ENCODE measurements around the gene PHF2. TPM values are rescaled to one million over a fixed set of nuclear protein-coding genes. Genes with fewer than 3 reads are reported as not detected.

The PHF2 gene
- total and polyA plus RNA-seq, 2 of the 4 experiments (the other 2 are of a cell fraction) = 5.9 to 9.5 TPM

GRCh38 chr9:93678199-93679019, 102.0 kb downstream of the PHF2 start:
- Histone ChIP-seq H2BK120ac (ENCODE audit: low read depth, low read length) (no peak overlapping the region), H2AK5ac (ENCODE audit: low read depth, low read length) (no peak overlapping the region), H4K91ac (ENCODE audit: insufficient read depth, low read depth, low read length) (no peak overlapping the region), H3K14ac (replicated peaks; ENCODE audit: low read depth, low read length) (no peak overlapping the region), H3K4ac (ENCODE audit: low read depth, low read length) (no peak overlapping the region), H3K9me1 (ENCODE audit: insufficient read depth, low read length) (no peaks in the 10 kb centered on the region), H4K8ac (ENCODE audit: low read depth in 2 of 2, low read length in 2 of 2) (no peak overlapping the region), H3K23ac (ENCODE audit: low read depth, low read length) (no peak overlapping the region), H3K4me3 (ENCODE audit: insufficient read depth, low read depth, low read length) (no peak overlapping the region), H3K4me2 (ENCODE audit: low read depth, low read length) (no peak overlapping the region), H3K27ac (ENCODE audit: insufficient read depth, low read length) (no peak overlapping the region), H3K79me1 (ENCODE audit: low read depth in 1 of 2, low read length in 2 of 2) (no peaks in the 10 kb centered on the region), H4K20me1 (ENCODE audit: insufficient read depth, low read length) (no peaks in the 10 kb centered on the region; the same call in 1 of the 2 replicates), H3K36me3 (ENCODE audit: control insufficient read depth, insufficient read depth, low read length) (peaks cover 25% of the 10 kb centered on the region; the same call in 1 of the 2 replicates), H3K56ac (ENCODE audit: extremely low read depth, insufficient read depth, low read length) (no peak overlapping the region), H2BK15ac (ENCODE audit: low read depth, low read length) (no peak overlapping the region), H2AK9ac (replicated peaks; ENCODE audit: low read depth, low read length, poor library complexity) (no peak overlapping the region), H3K18ac (ENCODE audit: low read depth, low read length) (no peak overlapping the region), H3K9me3 (ENCODE audit: control insufficient read depth, insufficient read depth, low read length) (no peaks in the 10 kb centered on the region), H4K5ac (ENCODE audit: low read depth, low read length) (no peak overlapping the region), H3K9ac (ENCODE audit: low read depth, low read length) (no peak overlapping the region), H2AFZ (replicated peaks; ENCODE audit: low read length, poor library complexity) (no peak overlapping the region), H2BK20ac (ENCODE audit: low read depth, low read length) (no peak overlapping the region), H3K27me3 (ENCODE audit: control insufficient read depth, insufficient read depth, low read length) (no peaks in the 10 kb centered on the region), H2BK5ac (ENCODE audit: low read depth, low read length, poor library complexity, severe bottlenecking) (no peak overlapping the region), H3K4me1 (ENCODE audit: control insufficient read depth, insufficient read depth, low read length) (no peaks in the 10 kb centered on the region)
- ATAC-seq (ENCODE audit: low read depth) = no peak
- 92% methylated on average over 7 of the region's 17 CpGs; no CpG with 5 or more reads in 1 of the 2 experiments for WGBS, 2 experiments (ENCODE audit: extremely low coverage in 2 of 2, insufficient read length in 1 of 2)
- CTCF ChIA-PET = interaction anchor here (0.5 to 1.4 kb wide), 4 partner anchors 9 to 658 kb away, joined by 3 to 4 read pairs (median 3); no protein-coding TSS in a partner anchor
- POLR2A ChIA-PET (ENCODE audit: unreplicated experiment) = no interaction called here
- no peak for DNase-seq
- in situ Hi-C loops (cut with MboI; ENCODE audit: low sequenced_read_pairs) (loop anchor here (25.0 kb wide), 1 partner anchor 509 kb away; no protein-coding TSS in a partner anchor), intact Hi-C loops (cut with micrococcal nuclease) (no loop called here), dilution Hi-C loops (cut with HindIII; ENCODE audit: low sequenced_read_pairs, unreplicated experiment) (no loop called here)
- TSS peak; percentile 88 for BruUV-seq (replicated peaks)
- TF ChIP-seq RFX5 (IDR thresholded peaks at IDR 0.05; ENCODE audit: low read depth, low read length) (no peak), MAFK (IDR thresholded peaks at IDR 0.05; ENCODE audit: low read depth, low read length) (peak; percentile 84)
